NK-92 treated with Interleukin-12 subunit alpha and Interleukin-12 subunit beta, amount 100 ng/mL, for 24 hours (cell line): ENCODE data around the gene CDSN.
A peak's percentile ranks its signal among the peaks of the same experiment; 100 is the strongest.
"Not testable (repeated sequence)": the region's sequence is repeated elsewhere in the genome, so short reads cannot be mapped to it uniquely, and the experiment has no call there.

ENCODE experiments used
- DNase-seq: peaks from one replicate; lab custom pipeline; 2025; lab: John Stamatoyannopoulos, UW

CDSN gene, protein sequence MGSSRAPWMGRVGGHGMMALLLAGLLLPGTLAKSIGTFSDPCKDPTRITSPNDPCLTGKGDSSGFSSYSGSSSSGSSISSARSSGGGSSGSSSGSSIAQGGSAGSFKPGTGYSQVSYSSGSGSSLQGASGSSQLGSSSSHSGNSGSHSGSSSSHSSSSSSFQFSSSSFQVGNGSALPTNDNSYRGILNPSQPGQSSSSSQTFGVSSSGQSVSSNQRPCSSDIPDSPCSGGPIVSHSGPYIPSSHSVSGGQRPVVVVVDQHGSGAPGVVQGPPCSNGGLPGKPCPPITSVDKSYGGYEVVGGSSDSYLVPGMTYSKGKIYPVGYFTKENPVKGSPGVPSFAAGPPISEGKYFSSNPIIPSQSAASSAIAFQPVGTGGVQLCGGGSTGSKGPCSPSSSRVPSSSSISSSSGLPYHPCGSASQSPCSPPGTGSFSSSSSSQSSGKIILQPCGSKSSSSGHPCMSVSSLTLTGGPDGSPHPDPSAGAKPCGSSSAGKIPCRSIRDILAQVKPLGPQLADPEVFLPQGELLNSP

DNA sequence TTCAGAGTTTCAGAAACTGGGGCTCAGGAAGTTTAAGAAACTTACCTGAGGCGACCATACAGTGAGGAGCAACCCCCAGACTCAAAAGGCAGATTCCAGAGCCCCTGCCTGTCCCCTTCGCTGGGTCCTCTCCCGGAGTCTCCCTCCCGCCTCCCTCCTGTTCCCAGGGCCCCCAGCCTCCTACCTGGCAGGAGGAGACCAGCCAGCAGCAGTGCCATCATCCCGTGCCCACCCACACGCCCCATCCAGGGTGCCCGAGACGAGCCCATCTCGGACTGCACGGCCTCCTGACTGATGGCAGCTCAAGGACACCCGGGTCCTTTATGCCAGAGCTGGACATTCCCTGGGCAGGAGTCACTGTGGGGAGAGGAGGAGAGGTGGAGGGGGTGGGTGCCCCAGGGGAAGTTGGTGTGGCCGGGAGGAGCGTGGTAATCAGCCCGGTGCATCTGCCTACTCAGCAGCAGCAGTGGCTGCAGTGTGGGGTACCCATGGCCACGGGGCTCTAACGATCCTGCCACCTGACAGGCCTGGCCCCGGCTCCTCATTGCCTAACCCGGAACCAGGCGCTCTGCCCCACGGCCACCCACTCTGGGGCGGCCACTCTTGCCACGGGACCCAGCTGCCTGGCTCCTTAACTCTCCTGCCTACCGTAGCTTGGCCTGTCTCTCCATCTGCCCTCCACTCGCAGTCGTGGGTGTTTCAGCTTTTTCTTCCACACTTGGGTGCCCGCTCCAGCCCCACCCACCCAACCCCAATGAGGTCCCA is at the start of gene CDSN:
CDSN (minus strand) TSS at position 296 of the 765 bp plus-strand sequence; CDS start at position 269, 27 bp downstream.
- DNase-seq: no peak

DNA sequence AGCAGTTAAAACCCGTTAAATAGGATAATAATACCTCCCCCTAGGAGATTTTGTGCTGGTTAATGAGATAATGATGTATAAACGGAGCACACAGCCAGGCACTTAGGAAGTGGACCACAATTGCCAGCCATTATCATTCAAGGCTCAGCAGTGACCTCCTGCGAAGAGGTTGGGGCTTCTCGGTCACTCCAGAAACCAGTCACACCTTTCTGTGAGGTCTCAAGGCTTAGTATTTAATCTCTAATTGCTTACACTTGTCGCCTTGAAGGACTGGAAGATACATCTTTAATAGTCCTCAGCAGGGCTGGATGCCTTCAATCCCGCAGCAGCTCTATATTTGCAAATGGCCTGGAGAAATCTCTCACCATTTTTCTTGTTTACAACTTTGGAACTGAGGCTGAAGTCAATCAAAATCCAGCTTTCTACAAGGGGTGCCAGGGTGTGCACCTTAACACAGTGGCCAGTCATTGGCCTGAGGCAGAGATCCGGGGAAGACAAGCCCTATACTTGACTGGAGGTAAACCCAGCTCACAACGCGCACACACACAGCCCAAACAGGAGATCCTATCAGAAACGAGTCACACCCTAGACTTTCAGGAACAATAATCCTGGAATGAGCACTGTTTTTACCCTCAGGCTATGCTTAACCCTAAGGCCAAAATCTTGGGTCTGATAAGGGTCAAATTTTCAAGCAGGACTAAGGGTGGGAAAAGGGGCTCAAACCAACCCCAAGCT is 49.0 kb upstream of the CDSN start:
- DNase-seq: no peak

DNA sequence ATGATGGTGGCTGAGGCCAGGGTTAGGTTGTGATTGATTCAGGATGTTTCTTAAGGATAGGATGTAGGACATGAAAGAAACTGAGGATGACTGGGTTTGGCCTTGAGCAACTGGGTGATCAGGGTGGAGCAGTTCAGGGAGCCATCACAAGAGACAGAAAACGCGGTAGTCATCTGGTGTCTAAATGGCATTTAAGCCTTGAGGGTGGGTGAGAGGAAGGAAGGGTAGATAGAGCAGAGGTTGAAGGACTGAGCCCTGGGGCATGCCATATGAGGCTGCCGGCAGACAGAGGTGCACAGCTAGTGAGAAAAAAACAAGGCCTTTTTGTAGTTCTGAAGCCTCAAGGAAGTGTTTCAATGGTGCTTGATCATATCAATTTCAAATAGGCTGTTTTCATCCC is 48.4 kb upstream of the CDSN start:
- no peak for DNase-seq

DNA sequence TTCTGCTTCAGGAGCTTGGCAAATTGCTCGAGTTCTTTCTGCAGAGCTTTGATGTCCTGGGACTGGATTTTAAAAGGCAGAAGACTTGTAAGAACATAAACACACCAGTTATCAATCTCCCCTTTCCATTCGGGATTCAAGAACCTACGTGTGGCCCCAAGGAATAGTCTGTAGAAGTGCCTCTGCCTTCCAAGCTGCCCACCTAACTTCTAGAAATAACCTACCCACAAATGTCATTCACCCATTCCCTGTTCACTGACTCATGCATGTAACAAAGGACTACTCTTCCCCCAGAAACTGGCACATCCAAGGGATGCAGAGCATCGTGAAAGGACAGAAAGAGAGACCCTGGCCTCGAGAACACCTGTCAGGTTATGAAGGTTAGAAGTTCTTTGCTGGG is 45.7 kb upstream of the CDSN start:
- DNase-seq: no peak

DNA sequence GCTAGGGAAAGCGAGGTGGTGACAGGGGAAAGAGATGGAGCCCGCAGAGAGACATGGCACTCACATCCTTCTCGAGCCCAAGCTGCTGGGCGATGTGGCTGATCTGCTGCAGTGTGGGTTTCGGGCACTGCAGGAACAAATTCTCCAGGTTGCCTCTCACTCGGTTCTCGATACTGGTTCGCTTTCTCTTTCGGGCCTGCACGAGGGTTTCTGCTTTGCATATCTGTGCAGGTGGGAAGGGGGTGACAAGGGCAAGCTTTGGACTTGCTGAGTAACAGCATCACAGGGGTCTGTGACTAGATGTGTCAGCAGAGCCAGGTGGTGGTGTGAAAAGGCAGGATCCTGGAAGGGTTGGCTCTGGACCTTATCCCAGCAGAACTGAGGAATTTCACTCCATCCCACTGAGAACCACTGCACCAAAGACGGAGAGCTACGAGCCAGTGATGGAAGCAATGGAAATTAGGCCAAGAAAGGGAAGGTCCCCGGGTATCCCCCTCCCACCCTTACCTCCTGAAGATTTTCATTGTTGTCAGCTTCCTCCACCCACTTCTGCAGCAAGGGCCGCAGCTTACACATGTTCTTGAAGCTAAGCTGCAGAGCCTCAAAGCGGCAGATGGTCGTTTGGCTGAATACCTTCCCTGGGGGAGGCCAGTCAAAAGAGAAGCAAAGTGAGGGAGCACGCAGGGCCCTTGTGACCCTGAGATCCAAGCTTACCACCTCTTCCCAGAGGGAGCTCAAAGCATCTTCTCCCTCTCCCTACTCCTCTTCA is 45.0 kb upstream of the CDSN start:
- DNase-seq: not testable (repeated sequence)

DNA sequence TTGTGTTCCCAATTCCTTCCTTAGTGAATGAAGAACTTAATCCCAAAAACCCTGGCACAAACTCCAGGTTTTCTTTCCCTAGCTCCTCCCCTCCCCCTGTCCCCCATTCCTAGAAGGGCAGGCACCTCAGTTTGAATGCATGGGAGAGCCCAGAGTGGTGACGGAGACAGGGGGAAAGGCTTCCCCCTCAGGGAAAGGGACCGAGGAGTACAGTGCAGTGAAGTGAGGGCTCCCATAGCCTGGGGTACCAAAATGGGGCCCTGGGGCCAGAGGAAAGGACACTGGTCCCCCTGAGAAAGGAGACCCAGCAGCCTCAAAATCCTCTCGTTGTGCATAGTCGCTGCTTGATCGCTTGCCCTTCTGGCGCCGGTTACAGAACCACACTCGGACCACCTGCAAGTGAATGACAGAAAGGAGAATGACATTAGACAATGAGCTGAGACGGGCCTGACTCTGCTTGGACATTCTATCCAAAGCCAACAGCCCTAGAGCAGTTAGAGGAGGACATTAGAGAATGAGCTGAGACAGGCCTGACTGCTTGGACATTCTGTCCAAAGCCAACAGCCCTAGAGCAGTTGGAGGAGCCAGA is 44.3 kb upstream of the CDSN start:
- DNase-seq: not testable (repeated sequence)

DNA sequence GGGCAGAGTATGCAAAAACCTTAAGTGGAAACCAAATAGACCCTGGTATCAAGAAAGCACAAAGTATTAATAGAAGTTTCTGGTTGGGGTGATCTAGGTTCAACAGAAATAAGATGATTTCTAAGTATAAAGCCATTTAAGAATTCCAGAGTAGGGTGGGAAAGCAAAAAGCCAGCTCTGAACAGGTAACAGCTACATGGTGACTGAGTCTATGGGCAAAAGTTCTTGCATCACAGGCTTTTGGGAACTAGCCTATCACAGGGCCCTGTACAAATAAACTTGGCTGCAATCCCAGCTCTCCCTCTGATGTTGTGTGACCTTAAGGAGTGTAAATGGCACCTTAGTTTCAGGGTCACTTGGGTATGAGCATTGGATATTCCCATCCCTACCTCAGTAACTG is 43.7 kb upstream of the CDSN start:
- DNase-seq: no peak

DNA sequence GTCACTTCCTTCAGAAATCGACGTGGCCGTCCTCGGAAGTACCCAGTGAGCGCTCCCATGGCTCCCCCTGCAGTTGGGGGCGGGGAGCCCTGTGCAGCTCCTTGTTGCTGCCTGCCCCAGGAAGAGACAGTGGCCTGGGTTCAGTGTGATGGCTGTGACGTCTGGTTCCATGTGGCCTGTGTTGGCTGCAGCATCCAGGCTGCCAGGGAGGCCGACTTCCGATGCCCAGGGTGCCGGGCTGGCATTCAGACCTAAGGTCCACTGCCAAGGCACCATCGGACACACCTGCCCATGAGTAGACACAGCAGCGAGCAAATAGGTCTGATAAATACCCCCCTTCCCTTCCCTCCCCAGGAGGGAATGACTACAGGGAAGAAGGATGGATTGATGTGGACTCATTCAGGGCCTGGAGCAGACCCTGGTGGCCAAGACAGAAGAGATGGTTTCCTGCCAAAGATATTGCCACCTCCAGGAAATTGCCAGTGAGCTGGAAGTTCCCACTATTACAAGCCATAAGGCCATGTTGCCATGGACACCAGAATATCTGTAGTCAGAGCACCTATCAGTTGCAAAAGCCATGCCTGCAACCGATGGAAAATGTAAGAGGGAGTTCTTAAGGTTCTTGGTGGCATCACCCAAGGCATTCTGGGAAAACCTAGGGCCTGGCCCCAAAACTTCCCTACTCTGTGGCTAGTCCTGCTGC is 42.4 kb upstream of the CDSN start:
- no peak for DNase-seq

DNA sequence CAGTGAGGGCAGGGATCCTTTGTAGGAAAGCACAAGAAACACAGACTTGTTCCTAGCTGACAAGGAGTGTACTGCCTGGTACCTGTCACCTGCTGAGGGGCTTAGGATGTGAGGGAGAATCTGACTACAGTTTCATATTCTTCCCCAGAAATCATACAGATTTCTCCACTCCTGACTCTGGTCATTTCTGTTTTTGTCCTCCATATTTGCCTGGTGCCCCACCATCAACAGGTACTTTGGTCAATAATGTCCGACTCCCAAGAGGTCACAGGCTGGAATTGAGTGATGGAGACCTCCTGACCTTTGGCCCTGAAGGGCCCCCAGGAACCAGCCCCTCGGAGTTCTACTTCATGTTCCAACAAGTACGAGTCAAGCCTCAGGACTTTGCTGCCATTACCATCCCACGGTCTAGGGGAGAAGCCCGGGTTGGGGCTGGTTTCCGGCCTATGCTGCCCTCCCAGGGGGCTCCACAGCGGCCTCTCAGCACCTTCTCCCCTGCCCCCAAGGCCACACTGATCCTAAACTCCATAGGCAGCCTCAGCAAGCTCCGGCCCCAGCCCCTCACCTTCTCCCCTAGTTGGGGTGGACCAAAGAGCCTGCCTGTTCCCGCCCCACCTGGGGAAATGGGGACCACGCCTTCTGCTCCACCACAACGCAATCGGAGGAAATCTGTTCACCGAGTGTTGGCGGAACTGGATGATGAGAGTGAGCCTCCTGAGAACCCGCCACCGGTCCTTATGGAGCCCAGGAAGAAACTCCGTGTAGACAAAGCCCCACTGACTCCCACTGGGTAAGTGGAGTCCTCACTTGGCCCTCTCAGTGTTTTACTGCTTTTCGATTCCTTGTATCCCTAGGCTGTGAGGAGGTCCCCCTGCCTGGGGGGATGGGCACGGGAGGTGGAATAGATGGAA is 41.2 kb upstream of the CDSN start:
- DNase-seq: no peak

DNA sequence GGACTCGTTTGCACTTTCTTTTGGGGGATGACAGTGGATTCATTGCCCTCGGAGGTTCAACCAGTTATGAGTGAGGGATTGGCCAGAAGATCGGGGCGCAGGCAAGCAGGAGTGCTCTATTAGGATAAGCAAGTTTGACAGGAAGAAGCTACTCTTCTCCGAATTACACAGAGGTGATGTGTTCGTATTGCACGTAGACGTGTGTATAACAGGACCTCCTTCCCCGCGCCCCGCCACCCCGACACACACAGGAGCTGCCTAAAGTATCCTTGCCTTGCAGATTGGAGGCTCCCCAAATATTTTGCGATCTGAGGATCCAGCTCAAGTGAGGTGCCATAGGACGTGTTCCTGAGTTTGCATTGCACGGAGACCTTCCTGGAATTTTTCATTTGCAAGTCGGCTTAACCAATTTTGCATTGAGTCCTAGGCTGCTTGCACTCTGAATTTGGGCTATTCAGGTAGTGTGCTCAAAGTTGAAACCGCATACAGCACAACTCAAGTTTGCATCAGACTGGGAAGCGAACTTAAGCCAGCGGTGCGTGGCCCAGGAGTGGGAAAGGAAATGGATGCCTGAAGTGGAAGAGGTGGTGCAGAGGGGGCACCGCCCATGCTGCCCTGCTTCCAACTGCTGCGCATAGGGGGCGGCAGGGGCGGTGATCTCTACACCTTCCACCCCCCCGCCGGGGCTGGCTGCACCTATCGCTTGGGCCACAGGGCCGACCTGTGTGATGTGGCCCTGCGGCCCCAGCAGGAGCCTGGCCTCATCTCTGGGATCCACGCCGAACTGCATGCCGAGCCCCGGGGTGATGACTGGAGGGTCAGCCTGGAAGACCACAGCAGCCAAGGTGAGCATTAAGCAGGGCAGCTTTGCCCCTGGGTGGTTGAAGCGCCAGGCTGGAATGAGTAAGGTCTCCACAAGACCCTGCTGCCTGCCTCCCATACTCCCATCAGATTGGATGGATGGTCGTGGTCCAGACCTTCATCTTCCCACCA is 38.9 kb upstream of the CDSN start:
- DNase-seq: no peak

DNA sequence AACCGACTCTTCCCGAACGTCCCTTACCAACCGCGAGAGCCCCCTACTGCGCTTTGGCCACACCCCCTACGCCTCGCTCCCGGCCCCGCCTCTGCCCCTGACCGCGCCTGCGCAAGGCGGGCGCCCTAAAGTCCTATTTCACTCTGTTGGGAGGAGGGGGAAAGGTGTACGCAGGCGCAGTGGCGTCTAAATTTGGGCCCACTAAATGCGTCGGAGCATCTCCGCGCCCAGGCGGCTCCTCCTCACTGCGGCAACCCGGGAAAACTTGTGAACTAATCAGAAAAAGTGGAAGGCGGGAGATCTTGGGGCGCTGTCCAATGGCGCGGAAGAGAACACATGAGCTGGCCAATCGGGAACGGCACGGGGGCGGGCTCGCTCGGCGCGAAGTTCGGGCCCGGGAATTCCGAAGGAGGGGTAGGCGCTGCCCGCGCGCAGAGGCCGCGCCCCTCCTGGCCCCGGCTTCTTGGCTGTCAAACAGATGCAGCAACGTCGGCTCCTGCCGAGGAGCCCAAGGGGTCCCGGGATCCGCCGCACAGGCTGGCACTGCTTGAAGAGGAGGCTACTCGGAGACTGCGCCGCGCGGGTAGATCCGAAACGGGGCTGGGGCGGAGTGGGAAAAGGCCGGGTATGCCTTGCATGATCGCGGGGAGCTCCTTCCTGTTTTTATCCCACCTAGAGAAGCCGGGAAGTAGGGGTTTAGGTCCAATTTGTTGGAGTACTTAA is 38.1 kb upstream of the CDSN start, which contains the start of gene TCF19:
TCF19 (plus strand) TSS at position 450 of the 723 bp plus-strand sequence. CDS start 881 bp downstream, outside the sequence.
- DNase-seq: peak; percentile 98

DNA sequence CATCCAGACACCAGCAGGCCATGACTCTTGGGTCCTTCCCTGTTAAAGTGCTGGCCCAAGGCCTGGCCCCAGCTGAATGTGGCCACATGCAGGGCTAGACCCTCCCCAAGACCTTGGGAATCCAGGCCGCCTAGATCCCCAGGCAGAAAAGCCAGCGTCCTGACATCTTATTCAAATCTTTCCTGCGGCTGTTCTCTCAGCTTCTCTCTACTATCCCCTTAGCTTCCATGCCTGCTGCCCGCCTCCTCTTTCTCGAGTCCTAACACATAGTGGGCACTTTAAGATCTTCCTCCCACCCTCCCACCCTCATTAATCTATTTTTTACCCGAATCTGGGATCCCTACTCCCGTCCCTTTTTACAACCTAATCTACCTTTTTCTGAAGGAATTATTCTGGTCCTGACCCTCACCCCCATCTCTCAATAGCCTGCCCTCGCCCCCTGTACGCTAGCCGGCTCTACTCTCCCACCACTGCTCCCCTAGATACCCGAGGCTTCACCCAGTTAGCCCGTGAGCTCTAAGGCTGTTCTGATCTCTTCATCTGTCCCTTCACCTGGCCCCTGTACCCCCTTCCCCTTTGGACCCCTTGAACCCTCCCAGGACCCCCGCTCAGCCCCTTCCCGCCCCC is 37.4 kb upstream of the CDSN start, which contains the start of gene CCHCR1:
CCHCR1 (minus strand) TSS at position 290 of the 627 bp plus-strand sequence; CDS start at position 88, 202 bp downstream.
- no peak for DNase-seq

DNA sequence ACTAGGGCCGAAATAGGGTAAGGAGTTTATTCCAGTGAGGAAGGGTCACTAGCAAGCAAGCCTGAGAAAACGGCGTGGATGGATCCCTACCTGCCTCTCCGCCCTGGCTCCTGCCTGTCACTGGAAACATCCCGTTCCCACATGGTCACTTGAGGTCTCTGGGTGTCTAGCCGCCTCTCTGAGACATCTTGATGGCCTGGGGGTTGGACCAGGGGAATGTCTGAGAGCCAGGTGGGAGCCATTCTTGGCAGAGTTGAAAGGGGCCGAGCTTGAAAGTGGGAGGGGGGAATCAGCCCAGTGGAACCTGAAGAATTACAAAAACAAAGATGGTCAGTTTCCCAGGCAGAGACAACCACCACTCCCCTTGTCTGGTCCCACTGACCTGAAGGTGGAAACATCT is 36.4 kb upstream of the CDSN start:
- no peak for DNase-seq

DNA sequence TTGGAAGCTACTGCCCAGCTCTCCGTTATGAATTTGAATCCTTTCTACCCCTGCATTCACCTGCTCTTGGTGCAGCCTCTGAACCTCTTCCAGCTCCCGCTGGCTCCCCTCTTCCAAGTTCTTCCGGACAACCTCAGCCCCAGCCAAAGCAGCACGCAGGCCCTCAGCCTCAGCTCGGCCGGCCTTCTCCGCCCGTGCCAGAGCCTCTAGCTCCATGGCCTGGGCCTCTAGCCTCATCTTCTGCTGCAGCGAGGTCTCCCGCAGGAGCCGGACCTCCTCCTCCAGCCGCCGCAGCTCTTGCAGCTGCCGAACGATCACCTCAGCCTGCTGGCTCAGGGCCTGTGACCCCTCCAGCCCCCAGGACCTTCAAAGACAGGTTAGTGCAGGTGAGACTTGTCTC is 34.2 kb upstream of the CDSN start:
- DNase-seq: no peak

DNA sequence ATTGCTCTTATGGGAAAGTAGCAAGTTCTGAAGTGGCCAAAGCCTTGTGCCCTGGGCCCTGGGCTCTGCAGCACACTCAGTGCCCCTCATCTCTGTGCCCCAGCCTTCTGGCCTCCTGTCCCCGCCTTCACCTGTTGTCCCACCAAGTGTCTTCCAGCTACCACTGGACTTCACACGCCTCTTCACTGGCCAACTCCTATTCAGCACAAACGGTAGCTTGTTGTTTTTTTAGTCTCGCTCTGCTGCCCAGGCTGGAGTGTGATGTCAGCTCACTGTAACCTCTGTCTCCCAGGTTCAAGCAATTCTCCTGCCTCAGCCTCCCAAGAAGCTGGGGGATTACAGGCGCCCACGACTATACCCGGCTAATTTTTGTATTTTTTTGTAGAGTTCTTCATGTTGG is 32.5 kb upstream of the CDSN start:
- no peak for DNase-seq

DNA sequence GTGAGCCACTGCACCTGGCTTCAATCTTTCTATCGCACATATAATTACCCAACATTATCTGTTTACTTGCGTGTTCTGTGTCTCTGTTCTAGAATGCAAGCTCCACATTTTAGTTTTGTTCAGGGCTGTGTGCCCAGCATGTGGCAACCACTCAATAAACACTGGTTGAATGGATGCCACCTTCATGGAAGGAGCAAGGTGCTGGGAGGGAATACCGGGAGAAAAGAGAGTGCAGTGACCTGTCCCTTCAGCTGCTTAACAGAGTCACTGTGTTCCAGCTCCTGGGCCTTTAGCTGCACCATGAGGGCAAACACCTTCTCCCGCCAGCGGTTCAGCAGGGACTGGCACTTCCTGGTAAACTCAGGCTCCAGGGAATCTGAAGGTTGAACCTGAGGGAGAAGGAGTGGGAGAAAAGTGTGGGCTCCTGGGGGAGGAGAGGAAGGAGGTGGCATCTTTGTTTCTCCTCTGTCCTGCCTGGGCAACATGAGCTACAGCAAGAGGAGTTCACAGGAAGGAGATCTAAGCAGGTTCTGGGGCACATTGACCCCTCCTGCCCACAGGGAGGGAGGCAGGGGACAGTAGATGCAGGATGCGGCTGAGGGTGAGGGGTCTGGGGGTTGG is 29.7 kb upstream of the CDSN start:
- no peak for DNase-seq
